ENCODE results near the gene TPRKB. TPM values are rescaled to one million over a fixed set of nuclear protein-coding genes. Genes with fewer than 3 reads are reported as not detected.
"Not testable (repeated sequence)": the region's sequence is repeated elsewhere in the genome, so short reads cannot be mapped to it uniquely, and the experiment has no call there.

TPRKB gene
- total RNA-seq, 1 experiment from 2014 or later: 105 TPM

GRCh38 chr2:73700131-73700611 is 37.0 kb downstream of the TPRKB start:
- DNase-seq (ENCODE audit: low spot score): no peak

- DNase-seq (ENCODE audit: low spot score): no peak
Observed at GRCh38 chr2:73699437-73699836, 37.7 kb downstream of the TPRKB start.

- DNase-seq (ENCODE audit: low spot score): no peak
Observed at GRCh38 chr2:73698101-73698500, 39.0 kb downstream of the TPRKB start.

GRCh38 chr2:73697606-73698005 is 39.5 kb downstream of the TPRKB start:
- no peak for DNase-seq (ENCODE audit: low spot score)

- not testable (repeated sequence) for DNase-seq (ENCODE audit: low spot score)
Observed at GRCh38 chr2:73696985-73697384, 40.2 kb downstream of the TPRKB start.

- not testable (repeated sequence) for DNase-seq (ENCODE audit: low spot score)
Observed at GRCh38 chr2:73696521-73696920, 40.6 kb downstream of the TPRKB start.

GRCh38 chr2:73690372-73691088 is 46.6 kb downstream of the TPRKB start:
- peak; percentile 38 for DNase-seq (ENCODE audit: low spot score)

- not testable (repeated sequence) for DNase-seq (ENCODE audit: low spot score)
Observed at GRCh38 chr2:73688494-73688893, 48.7 kb downstream of the TPRKB start.

GRCh38 chr2:73685764-73686438 is 51.2 kb downstream of the TPRKB start:
- peak; percentile 4 for DNase-seq (ENCODE audit: low spot score)

- not testable (repeated sequence) for DNase-seq (ENCODE audit: low spot score)
Observed at GRCh38 chr2:73684905-73685304, 52.2 kb downstream of the TPRKB start.

GRCh38 chr2:73684325-73684724 is 52.8 kb downstream of the TPRKB start:
- DNase-seq (ENCODE audit: low spot score): not testable (repeated sequence)

GRCh38 chr2:73679951-73680571 is 57.1 kb downstream of the TPRKB start:
- DNase-seq (ENCODE audit: low spot score): peak; percentile 44

Other genes with a start within 250 kb of the TPRKB start
- gene NAT8, start 94.9 kb downstream of the TPRKB start, total RNA-seq (2014; rRNA removed; shearing (Covaris generic)): not detected in 2 replicates
- 41.0 and 43.7 TPM in 2 replicates for gene DUSP11, start 42.8 kb upstream of the TPRKB start, total RNA-seq (2014; rRNA removed; shearing (Covaris generic))
- not detected in 2 replicates for gene C2orf78, start 46.8 kb upstream of the TPRKB start, total RNA-seq (2014; rRNA removed; shearing (Covaris generic))
- 8.0 and 9.4 TPM in 2 replicates for gene STAMBP, start 91.6 kb upstream of the TPRKB start, total RNA-seq (2014; rRNA removed; shearing (Covaris generic))
- gene ACTG2, start 155.7 kb upstream of the TPRKB start, total RNA-seq (2014; rRNA removed; shearing (Covaris generic)): not detected in 2 replicates
- gene DGUOK, start 189.5 kb upstream of the TPRKB start, total RNA-seq (2014; rRNA removed; shearing (Covaris generic)): 111 and 127 TPM in 2 replicates
- gene TET3, start 247.6 kb upstream of the TPRKB start, total RNA-seq (2014; rRNA removed; shearing (Covaris generic)): 6.5 and 9.9 TPM in 2 replicates